ENCODE data around the gene MOB1A.
A peak's percentile ranks its signal among the peaks of the same experiment; 100 is the strongest.

MOB1A gene

GRCh38 chr2:74107071-74107470, 71.6 kb downstream of the MOB1A start:
- no peak for DNase-seq (ENCODE audit: low spot score)
- no peaks in the 10 kb centered on the region for H3K9me3 ChIP-seq (ENCODE audit: severe bottlenecking)
- no peak for ATAC-seq (ENCODE audit: low read depth)
- TF ChIP-seq, protein P1, sequence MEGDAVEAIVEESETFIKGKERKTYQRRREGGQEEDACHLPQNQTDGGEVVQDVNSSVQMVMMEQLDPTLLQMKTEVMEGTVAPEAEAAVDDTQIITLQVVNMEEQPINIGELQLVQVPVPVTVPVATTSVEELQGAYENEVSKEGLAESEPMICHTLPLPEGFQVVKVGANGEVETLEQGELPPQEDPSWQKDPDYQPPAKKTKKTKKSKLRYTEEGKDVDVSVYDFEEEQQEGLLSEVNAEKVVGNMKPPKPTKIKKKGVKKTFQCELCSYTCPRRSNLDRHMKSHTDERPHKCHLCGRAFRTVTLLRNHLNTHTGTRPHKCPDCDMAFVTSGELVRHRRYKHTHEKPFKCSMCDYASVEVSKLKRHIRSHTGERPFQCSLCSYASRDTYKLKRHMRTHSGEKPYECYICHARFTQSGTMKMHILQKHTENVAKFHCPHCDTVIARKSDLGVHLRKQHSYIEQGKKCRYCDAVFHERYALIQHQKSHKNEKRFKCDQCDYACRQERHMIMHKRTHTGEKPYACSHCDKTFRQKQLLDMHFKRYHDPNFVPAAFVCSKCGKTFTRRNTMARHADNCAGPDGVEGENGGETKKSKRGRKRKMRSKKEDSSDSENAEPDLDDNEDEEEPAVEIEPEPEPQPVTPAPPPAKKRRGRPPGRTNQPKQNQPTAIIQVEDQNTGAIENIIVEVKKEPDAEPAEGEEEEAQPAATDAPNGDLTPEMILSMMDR (IDR thresholded peaks at IDR 0.05; ENCODE audit: poor library complexity, severe bottlenecking) = no peak
- H3K27ac ChIP-seq (ENCODE audit: poor library complexity, severe bottlenecking) = no peak overlapping the region
- H3K4me3 ChIP-seq (ENCODE audit: severe bottlenecking) = no peak overlapping the region
- H3K4me1 ChIP-seq (ENCODE audit: insufficient read depth, poor library complexity, severe bottlenecking) = no peaks in the 10 kb centered on the region
- H3K36me3 ChIP-seq (ENCODE audit: low read depth) = peaks cover 11% of the 10 kb centered on the region
- no peaks in the 10 kb centered on the region for H3K27me3 ChIP-seq (ENCODE audit: insufficient read depth, poor library complexity, severe bottlenecking)

DNA sequence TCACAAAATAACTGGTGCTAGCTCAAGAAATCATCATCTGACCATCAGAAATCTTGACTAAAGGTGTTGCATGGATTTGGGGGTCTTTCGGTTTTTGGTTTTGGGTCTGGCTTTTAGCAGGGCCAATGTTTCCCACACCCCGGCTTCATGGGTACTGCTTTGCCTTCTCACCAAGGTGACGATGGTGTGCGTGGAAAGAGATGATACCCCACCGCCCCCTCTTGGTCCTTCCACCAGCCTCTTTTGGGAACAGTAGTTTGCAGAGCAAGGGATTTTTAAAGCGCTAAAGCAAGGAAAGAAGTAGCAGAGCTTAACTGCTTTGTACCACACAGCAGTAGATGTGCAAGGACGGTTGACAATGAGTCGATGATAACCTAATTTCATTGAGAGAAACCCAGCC, 73.3 kb downstream of the MOB1A start:
- TF ChIP-seq, protein P1 (IDR thresholded peaks at IDR 0.05; ENCODE audit: poor library complexity, severe bottlenecking) = no peak
- Histone ChIP-seq H3K27me3 (ENCODE audit: insufficient read depth, poor library complexity, severe bottlenecking) (no peaks in the 10 kb centered on the region), H3K36me3 (ENCODE audit: low read depth) (peaks cover 18% of the 10 kb centered on the region), H3K9me3 (ENCODE audit: severe bottlenecking) (no peaks in the 10 kb centered on the region), H3K27ac (ENCODE audit: poor library complexity, severe bottlenecking) (no peak overlapping the region), H3K4me3 (ENCODE audit: severe bottlenecking) (no peak overlapping the region), H3K4me1 (ENCODE audit: insufficient read depth, poor library complexity, severe bottlenecking) (no peaks in the 10 kb centered on the region)
- no peak for ATAC-seq (ENCODE audit: low read depth)
- no peak for DNase-seq (ENCODE audit: low spot score)

DNA sequence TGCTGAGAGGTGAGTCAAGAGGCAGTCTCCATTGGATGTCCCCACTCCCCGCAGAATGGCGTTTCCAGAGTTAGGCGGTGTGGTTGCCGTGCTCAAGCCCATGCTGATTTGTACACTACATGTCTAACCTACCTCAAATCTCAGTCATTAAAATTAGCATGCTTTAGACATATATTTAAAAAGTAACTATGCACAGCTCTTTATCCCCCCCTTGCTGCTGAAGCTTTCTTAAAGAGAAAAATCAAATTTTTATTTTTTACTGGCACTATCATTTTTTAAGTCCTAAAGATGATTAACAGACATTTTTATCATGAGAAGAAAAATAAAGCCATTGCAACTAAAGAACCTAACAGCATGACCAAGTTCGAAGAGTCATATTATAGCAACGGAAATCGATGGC, 73.8 kb downstream of the MOB1A start:
- Histone ChIP-seq H3K4me1 (ENCODE audit: insufficient read depth, poor library complexity, severe bottlenecking) (no peaks in the 10 kb centered on the region), H3K4me3 (ENCODE audit: severe bottlenecking) (no peak overlapping the region), H3K36me3 (ENCODE audit: low read depth) (peaks cover 23% of the 10 kb centered on the region), H3K9me3 (ENCODE audit: severe bottlenecking) (no peaks in the 10 kb centered on the region), H3K27me3 (ENCODE audit: insufficient read depth, poor library complexity, severe bottlenecking) (no peaks in the 10 kb centered on the region), H3K27ac (ENCODE audit: poor library complexity, severe bottlenecking) (no peak overlapping the region)
- no peak for ATAC-seq (ENCODE audit: low read depth)
- DNase-seq (ENCODE audit: low spot score) = no peak
- TF ChIP-seq, protein P1 (IDR thresholded peaks at IDR 0.05; ENCODE audit: poor library complexity, severe bottlenecking) = peak; percentile 33

GRCh38 chr2:74103763-74104162, 74.9 kb downstream of the MOB1A start:
- Histone ChIP-seq H3K27ac (ENCODE audit: poor library complexity, severe bottlenecking) (no peak overlapping the region), H3K9me3 (ENCODE audit: severe bottlenecking) (no peaks in the 10 kb centered on the region), H3K27me3 (ENCODE audit: insufficient read depth, poor library complexity, severe bottlenecking) (no peaks in the 10 kb centered on the region), H3K4me3 (ENCODE audit: severe bottlenecking) (no peak overlapping the region), H3K4me1 (ENCODE audit: insufficient read depth, poor library complexity, severe bottlenecking) (no peaks in the 10 kb centered on the region), H3K36me3 (ENCODE audit: low read depth) (peaks cover 24% of the 10 kb centered on the region)
- TF ChIP-seq, protein P1 (IDR thresholded peaks at IDR 0.05; ENCODE audit: poor library complexity, severe bottlenecking) = no peak
- ATAC-seq (ENCODE audit: low read depth) (no peak), DNase-seq (ENCODE audit: low spot score) (no peak)
